IMR-90 (cell line): ENCODE measurements around the gene PCSK5. TPM values are rescaled to one million over a fixed set of nuclear protein-coding genes. Genes with fewer than 3 reads are reported as not detected.
A peak's percentile ranks its signal among the peaks of the same experiment; 100 is the strongest.

Experiments
- ATAC-seq: fragments of 200-7000 bp; cut with Tn5 transposase; 2 replicates; pipeline ENCODE4 v1.9.1; 2020; ENCODE audit warnings: low read depth, mild to moderate bottlenecking, moderate library complexity
- BruUV-seq: library from RNA; stranded (reverse); fragments of 400-500 nt; replicated peaks from 2 replicates; lab custom pipeline; 2021; lab: Mats Ljungman, UMichigan
- CTCF ChIA-PET: fragments of 300-600 bp; formaldehyde crosslinking; extraction: SDS; loops from one replicate; lab custom pipeline; 2021; ENCODE audit warnings: antibody characterized with exemption; lab: Yijun Ruan, JAX
- POLR2A ChIA-PET: fragments of 300-600 bp; sonication (Branson Sonifier 250); formaldehyde crosslinking; loops from one replicate; lab custom pipeline; 2022; ENCODE audit warnings: antibody characterized with exemption; ENCODE audit not compliant: unreplicated experiment; lab: Charles Lee
- DNase-seq: peaks from one replicate; pipeline ENCODE4 v3.0.0; 2013
- H2AFZ ChIP-seq: replicated peaks from 2 replicates; pipeline ENCODE3; 2013; ENCODE audit warnings: low read length, mild to moderate bottlenecking; ENCODE audit not compliant: poor library complexity
- H2AK5ac ChIP-seq: 2 replicates; pipeline ENCODE4 v1.6.1; 2013; ENCODE audit warnings: low read depth, low read length, inconsistent platforms
- H2AK9ac ChIP-seq: replicated peaks from 2 replicates; pipeline ENCODE3; 2013; ENCODE audit warnings: mild to moderate bottlenecking, low read depth, low read length, moderate library complexity; ENCODE audit not compliant: poor library complexity
- H2BK120ac ChIP-seq: 2 replicates; pipeline ENCODE4 v1.6.1; 2013; ENCODE audit warnings: low read depth, low read length, inconsistent platforms
- H2BK15ac ChIP-seq: 3 replicates; pipeline ENCODE4 v1.6.1; 2013; ENCODE audit warnings: low read depth, low read length, inconsistent platforms
- H2BK20ac ChIP-seq: 2 replicates; pipeline ENCODE4 v1.6.1; 2013; ENCODE audit warnings: low read depth, mild to moderate bottlenecking, inconsistent platforms, low read length, moderate library complexity
- H2BK5ac ChIP-seq: 2 replicates; pipeline ENCODE4 v1.6.1; 2013; ENCODE audit warnings: mild to moderate bottlenecking, low read depth, low read length, inconsistent platforms; ENCODE audit not compliant: poor library complexity, severe bottlenecking
- H3K14ac ChIP-seq: replicated peaks from 2 replicates; pipeline ENCODE4 v1.6.1; 2013; ENCODE audit warnings: low read depth, low read length, inconsistent platforms
- H3K18ac ChIP-seq: 2 replicates; pipeline ENCODE4 v1.6.1; 2013; ENCODE audit warnings: low read depth, low read length, control low read depth
- H3K23ac ChIP-seq: 2 replicates; pipeline ENCODE4 v1.6.1; 2013; ENCODE audit warnings: low read depth, low read length, inconsistent platforms
- H3K27ac ChIP-seq: 2 replicates; pipeline ENCODE4 v1.5.1; 2013; ENCODE audit warnings: mild to moderate bottlenecking, control low read depth, low read length; ENCODE audit not compliant: insufficient read depth
- H3K27me3 ChIP-seq: 2 replicates; pipeline ENCODE4 v1.6.1; 2013; ENCODE audit warnings: low read length; ENCODE audit not compliant: control insufficient read depth, insufficient read depth
- H3K36me3 ChIP-seq: 2 replicates; pipeline ENCODE4 v1.6.1; 2013; ENCODE audit warnings: low read length, mixed read lengths; ENCODE audit not compliant: control insufficient read depth, insufficient read depth
- H3K4ac ChIP-seq: 2 replicates; pipeline ENCODE4 v1.6.1; 2013; ENCODE audit warnings: low read depth, low read length, inconsistent platforms
- H3K4me1 ChIP-seq: 2 replicates; pipeline ENCODE4 v1.6.1; 2013; ENCODE audit warnings: low read length, mixed read lengths; ENCODE audit not compliant: control insufficient read depth, insufficient read depth
- H3K4me2 ChIP-seq: 2 replicates; pipeline ENCODE4 v1.6.1; 2013; ENCODE audit warnings: low read depth, mild to moderate bottlenecking, control low read depth, low read length, moderate library complexity
- H3K4me3 ChIP-seq: 2 replicates; pipeline ENCODE4 v1.5.1; 2013; ENCODE audit warnings: low read depth, mild to moderate bottlenecking, control low read depth, low read length, moderate library complexity; ENCODE audit not compliant: insufficient read depth
- H3K56ac ChIP-seq: 2 replicates; pipeline ENCODE4 v1.6.1; 2013; ENCODE audit warnings: low read length, inconsistent platforms; ENCODE audit not compliant: insufficient read depth; ENCODE audit errors: extremely low read depth
- H3K79me1 ChIP-seq, 2 experiments: 2 replicates each; pipeline ENCODE4 v1.6.1; 2013; ENCODE audit warnings: low read length in 2 of 2, inconsistent platforms in 1 of 2, low read depth in 1 of 2
- H3K9ac ChIP-seq: 2 replicates; pipeline ENCODE4 v1.6.1; 2013; ENCODE audit warnings: low read depth, low read length, control low read depth
- H3K9me1 ChIP-seq: 2 replicates; pipeline ENCODE4 v1.6.1; 2013; ENCODE audit warnings: low read length, inconsistent platforms; ENCODE audit not compliant: insufficient read depth
- H3K9me3 ChIP-seq: 2 replicates; pipeline ENCODE4 v1.6.1; 2013; ENCODE audit warnings: low read length; ENCODE audit not compliant: control insufficient read depth, insufficient read depth
- H4K20me1 ChIP-seq: 2 replicates; pipeline ENCODE4 v1.6.1; 2013; ENCODE audit warnings: low read length, inconsistent platforms; ENCODE audit not compliant: insufficient read depth
- H4K5ac ChIP-seq: 2 replicates; pipeline ENCODE4 v1.6.1; 2013; ENCODE audit warnings: mild to moderate bottlenecking, low read depth, low read length, control low read depth
- H4K8ac ChIP-seq, 2 experiments: 2 replicates each; pipeline ENCODE4 v1.6.1; 2013; ENCODE audit warnings: low read depth in 2 of 2, low read length in 2 of 2, control low read depth in 1 of 2, inconsistent platforms in 1 of 2
- H4K91ac ChIP-seq: 2 replicates; pipeline ENCODE4 v1.6.1; 2013; ENCODE audit warnings: low read depth, low read length, inconsistent platforms; ENCODE audit not compliant: insufficient read depth
- CEBPB ChIP-seq: IDR thresholded peaks from 2 replicates; pipeline ENCODE4 v1.6.1; 2012; ENCODE audit warnings: low read depth, low read length, improper control_type of control experiment
- CHD1 ChIP-seq: IDR thresholded peaks from 2 replicates; pipeline ENCODE4 v1.6.1; 2012; ENCODE audit warnings: low read depth, low read length, improper control_type of control experiment
- CTCF ChIP-seq: conservative IDR thresholded peaks from 2 replicates; pipeline ENCODE4 v1.5.1; 2012; ENCODE audit warnings: mild to moderate bottlenecking, low read depth, low read length, improper control_type of control experiment
- ELK1 ChIP-seq: fragments of 150-350 bp; IDR thresholded peaks from 2 replicates; pipeline ENCODE4 v1.6.1; 2016; ENCODE audit warnings: low read depth, mild to moderate bottlenecking, low read length, moderate library complexity, borderline replicate concordance
- FOS ChIP-seq: fragments of 150-350 bp; IDR thresholded peaks from 2 replicates; pipeline ENCODE4 v1.6.1; 2016; ENCODE audit warnings: low read depth, low read length
- MAFK ChIP-seq: IDR thresholded peaks from 2 replicates; pipeline ENCODE4 v1.6.1; 2012; ENCODE audit warnings: low read depth, low read length, improper control_type of control experiment
- MAZ ChIP-seq: IDR thresholded peaks from 2 replicates; pipeline ENCODE4 v1.6.1; 2012; ENCODE audit warnings: low read depth, mild to moderate bottlenecking, low read length, improper control_type of control experiment, moderate library complexity, borderline replicate concordance
- MXI1 ChIP-seq: IDR thresholded peaks from 2 replicates; pipeline ENCODE4 v1.6.1; 2012; ENCODE audit warnings: low read depth, mild to moderate bottlenecking, low read length, moderate library complexity, borderline replicate concordance
- NFE2L2 ChIP-seq: fragments of 150-350 bp; IDR thresholded peaks from 2 replicates; pipeline ENCODE4 v1.6.1; 2016; ENCODE audit warnings: low read depth, mild to moderate bottlenecking, low read length
- POLR2A ChIP-seq: IDR thresholded peaks from 2 replicates; pipeline ENCODE4 v1.6.1; 2012; ENCODE audit warnings: mild to moderate bottlenecking, low read depth, low read length
- RAD21 ChIP-seq: IDR thresholded peaks from 2 replicates; pipeline ENCODE4 v1.6.1; 2012; ENCODE audit warnings: low read length, improper control_type of control experiment
- SMC3 ChIP-seq: fragments of 150-350 bp; IDR thresholded peaks from 2 replicates; pipeline ENCODE4 v1.6.1; 2016; ENCODE audit warnings: low read depth, mild to moderate bottlenecking, antibody characterized with exemption, low read length, moderate library complexity
- USF2 ChIP-seq: fragments of 150-350 bp; IDR thresholded peaks from 2 replicates; pipeline ENCODE4 v1.6.1; 2017; ENCODE audit warnings: mild to moderate bottlenecking, antibody characterized with exemption, low read length, low read depth
- WGBS, 2 experiments: methylation state at CpG; one replicate each; pipeline versions ENCODE4 v1.1.5 to v1.1.7; 2013; ENCODE audit warnings: missing lambda C conversion rate in 2 of 2; ENCODE audit not compliant: insufficient read length in 1 of 2; ENCODE audit errors: extremely low coverage in 2 of 2; 5-methylcytosine and 5-hydroxymethylcytosine counted together
- dilution Hi-C: fragments of 300-500 bp; cut with HindIII; formaldehyde crosslinking; loops from one replicate; pipeline ENCODE4 v1.14.3; 2018; ENCODE audit warnings: low sequenced_read_pairs; ENCODE audit not compliant: unreplicated experiment
- in situ Hi-C: fragments of 300-500 bp; cut with MboI; formaldehyde crosslinking; loops from 3 replicates; pipeline ENCODE4 v1.14.3; 2019; ENCODE audit warnings: low sequenced_read_pairs, inconsistent platforms, mixed read lengths
- intact Hi-C: fragments of 100-400 bp; cut with micrococcal nuclease; formaldehyde crosslinking; loops from 2 replicates; pipeline ENCODE4 v1.10.0; 2022
- polyA plus RNA-seq, 3 experiments: library from polyadenylated mRNA; depleted of rRNA; stranded (reverse); fragments of >200 nt; gene quantifications; 2 replicates each; pipeline ENCODE4 v1.2.3, GENCODE V29; 2012; ENCODE audit warnings: low replicate concordance in 1 of 3
- total RNA-seq: library from RNA; depleted of rRNA; stranded (reverse); fragments of >200 nt; gene quantifications from 2 replicates; pipeline ENCODE4 v1.2.3, GENCODE V29; 2012

PCSK5 gene
- total and polyA plus RNA-seq, 2 of the 4 experiments (the other 2 are of a cell fraction) = 1.5 to 3.0 TPM

GRCh38 chr9:76086539-76086938, 196.1 kb downstream of the PCSK5 start:
- Histone ChIP-seq H3K79me1 (no peaks in the 10 kb centered on the region), H3K23ac (no peak overlapping the region), H3K14ac (no peak overlapping the region), H4K8ac (no peak overlapping the region), H2AFZ (no peak overlapping the region), H3K9me1 (no peaks in the 10 kb centered on the region; the same call in 1 of the 2 replicates), H2AK5ac (no peak overlapping the region), H2BK20ac (no peak overlapping the region), H2BK5ac (no peak overlapping the region), H3K4me2 (no peak overlapping the region), H3K27ac (no peak overlapping the region), H3K9ac (no peak overlapping the region), H3K4ac (no peak overlapping the region), H3K36me3 (no peaks in the 10 kb centered on the region), H3K4me1 (no peaks in the 10 kb centered on the region), H4K91ac (no peak overlapping the region), H2AK9ac (no peak overlapping the region), H3K4me3 (no peak overlapping the region), H4K20me1 (no peaks in the 10 kb centered on the region), H3K9me3 (no peaks in the 10 kb centered on the region), H2BK15ac (no peak overlapping the region), H3K56ac (no peak overlapping the region), H3K18ac (no peak overlapping the region), H2BK120ac (no peak overlapping the region), H4K5ac (no peak overlapping the region), H3K27me3 (no peaks in the 10 kb centered on the region)
- intact Hi-C loops = loop anchor here (2.0 kb wide), 1 partner anchor 216 kb away; no protein-coding TSS in a partner anchor
- ChIA-PET CTCF (interaction anchor here (1.7 kb wide), 1 partner anchor 216 kb away, joined by 6 read pairs; no protein-coding TSS in a partner anchor), POLR2A (no interaction called here)
- no TSS peak for BruUV-seq
- TF ChIP-seq FOS (no peak), RAD21 (peak; percentile 52), CEBPB (0 out of 2 replicates have a peak, but pooled peaks have one; percentile 17), MAFK (no peak), CHD1 (no peak), ELK1 (no peak), NFE2L2 (no peak), MXI1 (no peak), USF2 (no peak), MAZ (no peak), CTCF (peak; percentile 44), POLR2A (no peak), SMC3 (peak; percentile 30; the same call in 1 of the 2 replicates)
- in situ Hi-C loops = no loop called here
- peak; percentile 46 for ATAC-seq
- DNase-seq = peak; percentile 26
- WGBS, 2 experiments = no CpG with 5 or more reads among the region's 1 CpG
- dilution Hi-C loops = no loop called here
